Left ventricle myocardium superior (tissue), 1 donor: ENCODE measurements around the gene CLEC17A. TPM values are rescaled to one million over a fixed set of nuclear protein-coding genes. Genes with fewer than 3 reads are reported as not detected.
"Not testable (repeated sequence)": the region's sequence is repeated elsewhere in the genome, so short reads cannot be mapped to it uniquely, and the experiment has no call there.

Experiments used
- ATAC-seq: fragments of 200-7000 bp; cut with Tn5 transposase; one replicate; pipeline ENCODE4 v1.9.1; 2020; ENCODE audit warnings: mild to moderate bottlenecking, moderate library complexity
- DNase-seq: peaks from one replicate; pipeline ENCODE4 v3.0.0-alpha.2; 2020
- intact Hi-C: fragments of 100-400 bp; cut with micrococcal nuclease; formaldehyde crosslinking; loops from one replicate; pipeline ENCODE4 v1.11.0; 2022
- long read RNA-seq: library from polyadenylated mRNA; unstranded; transcript quantifications from one replicate; pipeline ENCODE4 v2.0.0, GENCODE V29; 2021
- total RNA-seq: library from RNA; stranded (reverse); fragmentation: NEBNext Ultra II Directional; extraction: Animal tissue kit (Norgen Biotek cat#: 25700); gene quantifications from one replicate; pipeline ENCODE4 v1.2.1, GENCODE V29; 2021
- donor health status: DM: no; HTN: yes; CAD: no; lungs with severe emphysema.

The CLEC17A gene, protein sequence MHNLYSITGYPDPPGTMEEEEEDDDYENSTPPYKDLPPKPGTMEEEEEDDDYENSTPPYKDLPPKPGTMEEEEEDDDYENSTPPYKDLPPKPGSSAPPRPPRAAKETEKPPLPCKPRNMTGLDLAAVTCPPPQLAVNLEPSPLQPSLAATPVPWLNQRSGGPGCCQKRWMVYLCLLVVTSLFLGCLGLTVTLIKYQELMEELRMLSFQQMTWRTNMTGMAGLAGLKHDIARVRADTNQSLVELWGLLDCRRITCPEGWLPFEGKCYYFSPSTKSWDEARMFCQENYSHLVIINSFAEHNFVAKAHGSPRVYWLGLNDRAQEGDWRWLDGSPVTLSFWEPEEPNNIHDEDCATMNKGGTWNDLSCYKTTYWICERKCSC
- not detected for total RNA-seq
- long read RNA-seq, result 0 reads

DNA sequence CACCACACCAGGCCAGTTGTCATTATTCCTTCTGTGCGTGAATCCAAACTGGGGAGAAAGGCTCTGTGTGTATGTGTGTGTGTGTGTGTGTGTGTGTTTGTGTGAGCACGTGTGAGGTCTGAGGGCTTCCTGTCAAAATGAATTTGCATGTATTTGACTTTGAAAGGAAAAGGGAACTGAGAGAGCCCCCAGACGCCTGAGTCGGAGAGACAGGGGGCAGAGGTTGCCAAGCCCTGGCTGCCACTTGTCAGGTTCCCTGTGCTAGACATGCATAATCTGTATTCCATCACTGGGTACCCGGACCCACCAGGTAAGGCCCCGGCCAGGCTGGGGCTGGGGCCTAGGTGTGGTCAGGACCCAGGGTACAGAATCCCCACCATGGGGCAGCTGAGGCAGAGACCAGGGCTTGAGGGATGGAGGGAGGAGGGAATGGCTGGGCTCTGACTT is at the start of gene CLEC17A:
TSS of gene CLEC17A (plus strand) at position 191 of the 447 bp plus-strand sequence. CDS start at position 268, 77 bp downstream.
- intact Hi-C loops, result no loop called here
- no peak for DNase-seq
- no peak for ATAC-seq

GRCh38 chr19:14533450-14533849 is 49.4 kb upstream of the CLEC17A start:
- DNase-seq, result no peak
- intact Hi-C loops, result no loop called here
- no peak for ATAC-seq

GRCh38 chr19:14536926-14537692 is 45.8 kb upstream of the CLEC17A start:
- ATAC-seq (peak; percentile 75), DNase-seq (peak; percentile 73)
- intact Hi-C loops, result no loop called here

DNA sequence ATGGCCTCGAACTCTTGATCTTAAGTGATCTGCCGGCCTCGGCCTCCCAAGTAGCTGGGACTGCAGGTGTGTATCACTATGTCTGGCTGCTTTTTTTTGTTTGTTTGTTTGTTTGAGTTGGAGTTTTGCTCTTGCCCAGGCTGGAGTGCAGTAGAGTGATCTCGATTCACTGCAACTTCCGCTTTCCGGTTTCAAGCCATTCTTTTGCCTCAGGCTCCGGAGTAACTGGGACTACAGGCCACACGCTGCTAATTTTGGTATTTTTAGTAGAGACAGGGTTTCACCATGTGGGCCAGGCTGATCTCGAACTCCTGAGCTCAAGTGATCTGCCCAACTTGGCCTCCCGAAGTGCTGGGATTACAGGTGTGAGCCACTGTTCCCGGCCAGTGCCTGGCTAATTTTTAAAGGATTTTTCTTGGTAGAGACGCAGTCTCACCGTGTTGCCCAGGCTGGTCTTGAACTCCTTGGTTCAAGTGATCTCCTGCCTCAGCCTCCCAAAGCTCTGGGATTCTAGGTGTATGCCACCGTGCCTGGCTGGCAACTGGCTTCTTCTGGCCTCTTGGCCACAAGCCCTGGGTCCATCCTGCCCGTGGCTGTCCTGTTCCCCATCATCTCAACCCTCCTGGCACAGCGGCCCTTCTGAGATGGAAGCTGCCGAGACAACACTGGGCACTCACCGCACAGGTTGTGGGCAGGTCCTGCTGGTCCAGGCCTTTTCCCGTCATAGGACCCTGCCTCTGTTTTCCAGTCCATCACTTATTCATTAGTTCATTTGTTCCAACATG is 42.0 kb upstream of the CLEC17A start:
- intact Hi-C loops, result no loop called here
- DNase-seq (no peak), ATAC-seq (no peak)

GRCh38 chr19:14541979-14542378 is 40.9 kb upstream of the CLEC17A start:
- ATAC-seq, DNase-seq, intact Hi-C loops: not testable (repeated sequence)

- intact Hi-C loops, result no loop called here
- ATAC-seq (peak; percentile 35), DNase-seq (no peak)
Measured at GRCh38 chr19:14542711-14543328, 40.1 kb upstream of the CLEC17A start.

- ATAC-seq, result no peak
- no peak for DNase-seq
- intact Hi-C loops, result no loop called here
Measured at GRCh38 chr19:14544047-14544446, 38.8 kb upstream of the CLEC17A start.

GRCh38 chr19:14544977-14545715 is 37.7 kb upstream of the CLEC17A start:
- DNase-seq (peak; percentile 87), ATAC-seq (peak; percentile 87)
- intact Hi-C loops, result no loop called here

- ATAC-seq (no peak), DNase-seq (no peak)
- intact Hi-C loops, result no loop called here
Measured at GRCh38 chr19:14545716-14546082, 37.2 kb upstream of the CLEC17A start.

DNA sequence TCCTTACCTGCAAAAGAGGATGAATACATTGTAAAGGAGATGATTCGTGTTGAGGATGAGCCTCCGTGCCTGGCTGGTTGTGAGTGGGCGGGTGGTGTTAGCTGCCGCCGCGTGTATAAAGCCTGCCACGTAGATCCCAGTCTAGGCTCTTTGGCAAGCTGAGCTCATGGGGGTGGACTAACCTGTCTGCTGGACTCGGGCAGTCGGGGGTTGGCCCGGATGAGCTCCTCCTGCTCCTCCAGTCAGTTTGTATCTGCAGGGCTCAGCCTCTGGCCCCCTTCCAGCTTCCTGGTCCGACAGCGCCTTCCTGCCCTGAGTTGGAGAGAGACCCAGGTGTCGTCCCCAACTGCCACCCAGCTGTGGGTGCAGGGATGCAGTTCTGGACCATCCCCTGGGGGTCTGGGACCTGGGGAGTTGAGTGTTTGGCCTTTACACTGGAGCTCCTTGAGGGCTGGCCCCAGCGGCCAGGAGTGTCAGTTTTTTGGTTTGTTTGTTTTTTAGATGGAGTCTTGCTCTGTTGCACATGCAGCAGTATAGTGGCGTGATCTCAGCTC is 32.6 kb upstream of the CLEC17A start:
- ATAC-seq (no peak), DNase-seq (no peak)
- intact Hi-C loops, result no loop called here

DNA sequence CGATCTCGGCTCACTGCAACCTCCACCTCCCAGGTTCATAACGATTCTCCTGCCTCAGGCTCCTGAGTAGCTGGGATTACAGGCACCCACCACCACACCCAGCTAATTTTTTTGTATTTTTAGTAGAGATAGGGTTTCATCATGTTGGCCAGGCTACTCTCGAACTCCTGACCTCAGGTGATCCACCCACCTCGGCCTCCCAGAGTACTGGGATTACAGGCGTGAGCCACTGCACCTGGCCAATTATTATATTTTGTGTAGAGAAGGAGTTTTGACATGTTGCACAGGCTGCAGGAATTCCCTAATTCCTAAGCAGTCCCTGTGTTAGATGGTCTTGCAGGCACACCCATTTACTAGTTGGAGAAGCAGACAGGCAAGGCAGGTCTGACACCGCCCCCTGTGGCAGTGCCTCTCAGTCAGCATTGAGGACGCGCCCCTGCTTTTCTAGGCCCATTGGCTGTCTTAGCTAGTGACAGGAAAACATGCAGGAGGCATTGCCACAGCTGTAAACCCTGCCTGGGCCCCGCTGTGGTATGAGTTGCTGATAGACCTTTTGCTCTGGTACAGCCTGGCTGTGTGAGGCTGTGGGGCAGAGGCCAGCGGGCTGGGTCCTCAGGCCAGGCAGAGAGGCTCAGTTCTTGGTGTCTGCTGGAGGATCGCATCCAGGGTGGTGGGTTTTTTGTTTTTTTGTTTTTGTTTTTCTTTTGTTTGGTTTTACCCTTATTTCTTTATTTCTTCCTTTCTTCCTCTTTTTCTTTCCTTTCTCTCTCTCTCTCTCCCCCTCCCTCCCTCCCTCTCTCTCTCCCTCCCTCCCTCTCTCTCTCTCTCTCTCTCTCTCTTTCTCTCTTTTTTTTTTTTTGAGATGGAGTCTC is 31.5 kb upstream of the CLEC17A start:
- ATAC-seq (peak; percentile 86), DNase-seq (peak; percentile 75)
- intact Hi-C loops, result not testable (repeated sequence)

DNA sequence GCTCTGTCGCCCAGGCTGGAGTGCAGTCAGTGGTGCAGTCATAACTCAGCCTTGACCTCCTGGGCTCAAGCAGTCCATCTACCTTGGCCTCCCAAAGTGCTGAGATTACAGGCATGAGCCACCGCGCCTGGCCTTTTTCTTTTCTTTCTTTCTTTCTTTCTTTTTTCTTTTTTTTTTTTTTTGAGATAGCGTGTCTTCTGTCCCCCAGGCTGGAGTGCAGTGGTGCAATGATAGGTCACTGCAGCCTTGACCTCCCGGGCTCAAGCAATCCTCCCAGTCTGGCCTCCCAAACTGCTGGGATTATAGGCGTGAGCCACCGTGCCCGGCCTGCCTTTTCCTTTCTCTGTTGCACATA is 30.9 kb upstream of the CLEC17A start:
- intact Hi-C loops, DNase-seq: not testable (repeated sequence)

GRCh38 chr19:14553042-14553938 is 29.6 kb upstream of the CLEC17A start:
- intact Hi-C loops, result no loop called here
- no peak for ATAC-seq
- DNase-seq, result no peak

More for the DNA sequence above, 30.9 kb upstream of the CLEC17A start:
- not testable (repeated sequence) for ATAC-seq

- intact Hi-C loops, result no loop called here
- DNase-seq (no peak), ATAC-seq (no peak)
Measured at GRCh38 chr19:14553939-14554243, 29.0 kb upstream of the CLEC17A start.

GRCh38 chr19:14554382-14554812 is 28.5 kb upstream of the CLEC17A start:
- no peak for DNase-seq
- intact Hi-C loops, result no loop called here

GRCh38 chr19:14555918-14556661 is 26.8 kb upstream of the CLEC17A start:
- DNase-seq (no peak), ATAC-seq (no peak)
- intact Hi-C loops, result no loop called here

More at GRCh38 chr19:14554382-14554812, 28.5 kb upstream of the CLEC17A start:
- ATAC-seq, result no peak
